ENCODE data around the gene NFYC.

DNA sequence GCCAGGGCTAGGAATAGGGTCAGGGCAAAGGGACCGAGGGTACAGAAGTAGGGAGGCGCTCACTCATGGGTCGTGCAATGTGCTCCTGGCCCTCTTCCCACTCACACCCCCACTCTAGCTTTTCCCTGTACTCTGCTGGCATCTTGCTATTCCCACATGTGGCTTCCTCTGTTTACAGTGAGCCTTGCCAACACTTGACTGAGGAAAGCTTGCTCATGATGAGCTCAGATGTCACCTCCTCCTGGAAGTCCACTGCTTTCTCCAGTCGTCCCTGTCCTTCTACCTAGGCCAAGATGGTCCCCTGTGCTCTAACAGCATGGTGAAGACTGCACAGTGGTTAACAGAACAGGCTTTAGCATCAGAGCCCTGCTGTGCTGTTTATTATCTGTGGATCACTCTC is 18.1 kb upstream of the NFYC start:
- TF ChIP-seq, protein P1, sequence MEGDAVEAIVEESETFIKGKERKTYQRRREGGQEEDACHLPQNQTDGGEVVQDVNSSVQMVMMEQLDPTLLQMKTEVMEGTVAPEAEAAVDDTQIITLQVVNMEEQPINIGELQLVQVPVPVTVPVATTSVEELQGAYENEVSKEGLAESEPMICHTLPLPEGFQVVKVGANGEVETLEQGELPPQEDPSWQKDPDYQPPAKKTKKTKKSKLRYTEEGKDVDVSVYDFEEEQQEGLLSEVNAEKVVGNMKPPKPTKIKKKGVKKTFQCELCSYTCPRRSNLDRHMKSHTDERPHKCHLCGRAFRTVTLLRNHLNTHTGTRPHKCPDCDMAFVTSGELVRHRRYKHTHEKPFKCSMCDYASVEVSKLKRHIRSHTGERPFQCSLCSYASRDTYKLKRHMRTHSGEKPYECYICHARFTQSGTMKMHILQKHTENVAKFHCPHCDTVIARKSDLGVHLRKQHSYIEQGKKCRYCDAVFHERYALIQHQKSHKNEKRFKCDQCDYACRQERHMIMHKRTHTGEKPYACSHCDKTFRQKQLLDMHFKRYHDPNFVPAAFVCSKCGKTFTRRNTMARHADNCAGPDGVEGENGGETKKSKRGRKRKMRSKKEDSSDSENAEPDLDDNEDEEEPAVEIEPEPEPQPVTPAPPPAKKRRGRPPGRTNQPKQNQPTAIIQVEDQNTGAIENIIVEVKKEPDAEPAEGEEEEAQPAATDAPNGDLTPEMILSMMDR (IDR thresholded peaks at IDR 0.05; ENCODE audit: insufficient read depth, low read depth, low read length), result no peak
- no peak for TF ChIP-seq EZH2 (IDR thresholded peaks at IDR 0.05; ENCODE audit: insufficient read depth, low read length)

Data from astrocyte (in vitro differentiated cells and primary cell).